GM19463 (cell line): ENCODE results near the gene KCNIP3.

Experiments
- ATAC-seq: cut with Tn5 transposase; IDR thresholded peaks from one replicate; pipeline ENCODE4 v1.9.1; 2021; ENCODE audit warnings: mild to moderate bottlenecking, moderate library complexity; ENCODE audit not compliant: unreplicated experiment

KCNIP3 gene

DNA sequence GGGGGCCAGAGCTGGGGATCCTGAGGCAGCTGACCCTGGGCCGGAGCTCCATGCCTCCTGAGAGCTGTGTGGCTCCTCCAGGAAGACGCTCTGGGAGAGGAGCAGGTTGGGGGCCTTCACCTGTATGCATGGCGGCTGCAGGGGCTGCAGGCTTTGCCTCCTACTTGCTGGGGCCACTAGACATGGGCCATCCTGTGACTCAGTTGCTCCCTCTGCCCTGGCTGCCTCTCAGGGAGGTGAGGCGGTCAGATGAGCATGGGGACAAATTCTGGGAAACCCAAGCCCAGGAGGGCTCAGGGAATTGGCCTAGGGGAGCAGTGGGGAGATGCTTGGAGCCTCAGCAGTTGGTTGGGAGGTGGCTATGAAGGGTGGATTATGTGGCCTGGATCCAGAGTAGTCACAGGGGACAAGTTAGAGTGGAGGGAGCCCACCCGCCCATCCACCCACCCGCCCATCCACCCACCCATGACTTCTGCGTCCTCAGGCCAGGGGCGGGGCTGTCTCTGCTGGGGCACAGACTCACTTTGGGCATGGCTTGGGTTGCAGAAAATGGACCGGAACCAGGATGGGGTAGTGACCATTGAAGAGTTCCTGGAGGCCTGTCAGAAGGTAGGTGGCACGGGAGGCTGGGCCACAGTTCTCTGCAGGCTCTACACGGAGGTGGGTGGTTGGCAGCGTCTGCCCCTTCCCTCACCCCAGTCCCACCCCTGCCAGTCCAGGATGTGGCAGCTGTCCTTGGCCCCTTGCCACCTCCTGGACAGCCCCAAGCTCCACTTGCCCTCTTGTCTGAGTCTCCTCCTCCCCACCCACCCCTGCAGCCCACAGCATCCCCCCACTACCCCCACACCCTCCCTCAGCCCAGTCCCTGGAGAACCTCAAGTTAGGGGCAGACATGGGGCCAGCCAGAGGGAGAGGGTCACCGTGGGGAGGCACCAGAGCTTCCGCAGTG, 85.8 kb downstream of the KCNIP3 start:
- ATAC-seq = no peak

DNA sequence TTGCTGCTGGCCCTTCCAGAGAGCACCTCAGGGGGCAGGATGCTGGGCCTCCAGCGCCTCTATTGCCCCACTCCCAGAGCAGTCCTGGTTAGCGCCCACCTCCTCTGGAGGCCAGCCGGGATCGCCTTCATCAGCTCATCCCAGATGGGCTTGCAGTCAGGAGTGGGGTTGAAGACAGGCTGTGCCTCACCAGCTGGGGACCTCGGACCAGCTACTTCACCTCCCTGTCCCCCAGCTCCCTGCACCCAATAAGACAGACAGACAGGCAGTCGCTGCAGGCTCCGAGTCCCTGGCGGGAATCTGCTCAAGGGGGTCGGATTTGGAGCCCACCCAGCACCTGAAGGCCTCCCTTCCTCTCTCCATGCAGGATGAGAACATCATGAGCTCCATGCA, 86.5 kb downstream of the KCNIP3 start:
- ATAC-seq = no peak

DNA sequence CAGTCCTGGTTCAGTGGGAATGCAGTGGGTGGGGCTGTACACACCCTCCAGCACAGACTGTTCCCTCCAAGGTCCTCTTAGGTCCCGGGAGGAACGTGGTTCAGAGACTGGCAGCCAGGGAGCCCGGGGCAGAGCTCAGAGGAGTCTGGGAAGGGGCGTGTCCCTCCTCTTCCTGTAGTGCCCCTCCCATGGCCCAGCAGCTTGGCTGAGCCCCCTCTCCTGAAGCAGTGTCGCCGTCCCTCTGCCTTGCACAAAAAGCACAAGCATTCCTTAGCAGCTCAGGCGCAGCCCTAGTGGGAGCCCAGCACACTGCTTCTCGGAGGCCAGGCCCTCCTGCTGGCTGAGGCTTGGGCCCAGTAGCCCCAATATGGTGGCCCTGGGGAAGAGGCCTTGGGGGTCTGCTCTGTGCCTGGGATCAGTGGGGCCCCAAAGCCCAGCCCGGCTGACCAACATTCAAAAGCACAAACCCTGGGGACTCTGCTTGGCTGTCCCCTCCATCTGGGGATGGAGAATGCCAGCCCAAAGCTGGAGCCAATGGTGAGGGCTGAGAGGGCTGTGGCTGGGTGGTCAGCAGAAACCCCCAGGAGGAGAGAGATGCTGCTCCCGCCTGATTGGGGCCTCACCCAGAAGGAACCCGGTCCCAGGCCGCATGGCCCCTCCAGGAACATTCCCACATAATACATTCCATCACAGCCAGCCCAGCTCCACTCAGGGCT, 87.9 kb downstream of the KCNIP3 start:
- ATAC-seq = no peak

DNA sequence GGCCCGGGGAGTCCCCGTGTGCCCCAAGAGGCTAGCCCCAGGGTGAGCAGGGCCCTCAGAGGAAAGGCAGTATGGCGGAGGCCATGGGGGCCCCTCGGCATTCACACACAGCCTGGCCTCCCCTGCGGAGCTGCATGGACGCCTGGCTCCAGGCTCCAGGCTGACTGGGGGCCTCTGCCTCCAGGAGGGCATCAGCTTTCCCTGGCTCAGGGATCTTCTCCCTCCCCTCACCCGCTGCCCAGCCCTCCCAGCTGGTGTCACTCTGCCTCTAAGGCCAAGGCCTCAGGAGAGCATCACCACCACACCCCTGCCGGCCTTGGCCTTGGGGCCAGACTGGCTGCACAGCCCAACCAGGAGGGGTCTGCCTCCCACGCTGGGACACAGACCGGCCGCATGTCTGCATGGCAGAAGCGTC, 88.4 kb downstream of the KCNIP3 start:
- ATAC-seq = no peak

DNA sequence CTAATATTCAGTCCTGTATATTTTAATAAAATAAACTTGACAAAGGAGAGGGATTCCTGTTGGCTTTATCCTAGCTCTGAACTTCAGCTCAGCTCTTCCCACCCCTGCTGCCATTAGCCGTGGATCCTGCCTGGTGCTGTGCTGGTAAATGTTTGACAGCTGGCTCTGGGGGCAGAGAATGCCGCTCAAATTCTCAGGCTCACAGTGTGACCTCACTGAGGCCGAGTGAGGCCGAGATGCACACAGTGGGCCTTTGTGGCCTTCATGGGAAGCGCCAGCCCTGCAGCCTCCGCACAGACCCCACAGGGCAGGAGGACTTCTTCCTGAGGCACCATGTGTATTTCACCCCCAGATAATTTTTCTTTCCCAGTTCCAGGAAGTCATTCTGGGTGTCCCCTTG, 88.9 kb downstream of the KCNIP3 start:
- ATAC-seq = no peak

DNA sequence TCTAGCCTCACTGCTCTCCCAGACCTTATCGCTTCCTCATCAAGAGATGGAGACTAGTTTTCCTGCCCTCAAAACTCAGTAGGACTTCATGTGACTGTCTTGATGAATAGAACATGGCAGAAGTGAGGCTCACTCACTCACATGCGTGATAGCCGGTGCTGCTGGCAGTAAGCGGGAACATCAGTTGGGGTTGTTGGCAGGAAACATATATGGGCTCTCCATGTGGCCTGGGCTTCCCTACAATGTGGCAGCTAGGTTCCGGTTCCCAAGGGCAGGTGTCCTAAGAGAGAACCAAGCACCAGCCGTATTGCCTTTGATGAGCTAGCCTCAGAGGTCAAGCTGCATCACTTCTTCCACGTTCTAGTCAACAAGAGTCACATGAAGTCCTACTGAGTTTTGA, 90.2 kb downstream of the KCNIP3 start:
- no peak for ATAC-seq

DNA sequence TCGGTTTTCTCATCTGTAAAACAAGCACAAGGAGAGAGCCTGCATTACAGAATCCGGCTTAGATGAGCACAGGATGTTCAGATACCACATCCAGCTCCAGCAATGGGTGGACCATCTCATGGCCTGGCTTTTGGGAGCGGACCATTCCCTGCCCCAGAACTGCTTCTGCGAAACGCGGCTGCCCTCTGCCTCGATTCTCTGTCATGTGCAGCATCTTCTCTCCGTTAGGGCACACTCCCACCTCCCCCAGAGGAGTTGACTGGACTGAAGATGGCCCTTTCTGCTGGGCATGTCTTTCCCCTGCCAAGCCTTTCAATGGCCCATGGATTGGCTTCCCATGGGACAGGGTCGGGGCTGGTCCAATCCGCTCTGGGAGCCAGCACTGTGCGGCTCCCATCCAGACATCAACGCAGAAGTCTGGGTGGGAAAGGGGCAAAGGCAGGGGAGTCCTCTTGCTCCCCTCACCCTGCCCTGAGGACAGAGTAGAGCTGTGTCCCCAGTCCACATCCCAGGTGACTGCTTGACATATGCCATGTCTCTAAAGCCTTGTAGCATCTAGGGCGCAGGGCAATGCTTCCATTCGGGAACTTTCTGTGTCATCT, 91.0 kb downstream of the KCNIP3 start:
- ATAC-seq = no peak

DNA sequence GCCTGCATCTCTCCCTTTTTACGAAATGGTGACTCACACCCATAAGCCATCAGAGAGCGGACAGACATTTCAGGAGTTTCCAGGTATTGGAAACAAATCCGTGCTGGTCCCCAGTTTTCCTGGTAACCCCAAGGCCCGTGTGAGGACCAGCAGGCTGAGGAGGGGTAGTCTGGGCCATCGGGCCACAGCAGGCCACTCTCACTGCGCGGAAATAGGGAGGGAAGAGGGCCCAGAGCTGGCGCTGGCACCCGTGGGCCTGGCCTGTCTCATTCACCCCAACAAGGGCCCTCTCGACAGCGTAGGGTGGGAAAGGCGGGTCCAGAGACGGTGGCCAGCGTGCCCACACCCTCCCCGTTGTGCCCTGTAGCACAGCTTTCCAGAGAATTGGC, 91.7 kb downstream of the KCNIP3 start:
- ATAC-seq = no peak

DNA sequence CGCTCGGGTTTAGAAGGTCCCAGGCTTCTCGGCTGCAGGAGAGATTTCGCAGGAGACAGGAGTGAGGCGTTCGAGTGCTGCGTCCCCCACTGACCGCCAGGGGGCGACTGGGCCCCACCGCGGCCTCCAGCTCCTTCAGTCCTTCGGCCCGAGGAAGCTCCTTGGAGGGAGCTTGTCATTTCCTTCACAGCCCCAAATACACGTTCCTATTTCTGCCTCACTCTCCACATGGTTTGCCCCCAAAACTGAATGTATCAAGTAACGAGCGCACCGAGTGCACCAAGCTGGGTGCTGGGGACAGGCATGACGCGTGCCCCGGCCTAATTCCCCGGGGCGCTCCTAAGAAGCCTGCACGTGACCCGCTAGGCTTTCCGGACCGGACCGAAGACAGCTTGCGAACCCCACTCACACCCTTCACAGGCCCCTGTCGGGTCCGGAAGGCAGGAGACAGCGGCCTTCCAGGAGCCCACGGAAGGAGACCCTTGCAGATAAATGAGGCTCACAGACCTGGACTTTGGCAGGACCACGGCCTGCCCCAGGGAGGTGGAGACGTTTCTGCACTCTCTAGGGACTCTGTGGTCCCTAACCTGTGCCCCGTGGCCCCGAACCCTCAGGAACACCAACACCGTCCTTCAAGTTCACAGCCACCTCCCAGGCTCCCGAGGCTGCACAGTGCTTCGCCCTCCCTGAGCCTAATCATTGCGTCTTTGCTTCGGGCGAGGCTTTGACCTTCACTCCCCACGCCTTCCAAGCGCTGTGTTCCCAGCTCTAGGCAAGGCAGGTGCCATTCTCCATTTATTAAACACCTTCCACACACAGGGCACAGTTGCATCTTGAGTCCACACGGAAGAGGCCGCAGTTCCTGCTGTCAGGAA, 92.3 kb downstream of the KCNIP3 start:
- peak; percentile 86 for ATAC-seq

DNA sequence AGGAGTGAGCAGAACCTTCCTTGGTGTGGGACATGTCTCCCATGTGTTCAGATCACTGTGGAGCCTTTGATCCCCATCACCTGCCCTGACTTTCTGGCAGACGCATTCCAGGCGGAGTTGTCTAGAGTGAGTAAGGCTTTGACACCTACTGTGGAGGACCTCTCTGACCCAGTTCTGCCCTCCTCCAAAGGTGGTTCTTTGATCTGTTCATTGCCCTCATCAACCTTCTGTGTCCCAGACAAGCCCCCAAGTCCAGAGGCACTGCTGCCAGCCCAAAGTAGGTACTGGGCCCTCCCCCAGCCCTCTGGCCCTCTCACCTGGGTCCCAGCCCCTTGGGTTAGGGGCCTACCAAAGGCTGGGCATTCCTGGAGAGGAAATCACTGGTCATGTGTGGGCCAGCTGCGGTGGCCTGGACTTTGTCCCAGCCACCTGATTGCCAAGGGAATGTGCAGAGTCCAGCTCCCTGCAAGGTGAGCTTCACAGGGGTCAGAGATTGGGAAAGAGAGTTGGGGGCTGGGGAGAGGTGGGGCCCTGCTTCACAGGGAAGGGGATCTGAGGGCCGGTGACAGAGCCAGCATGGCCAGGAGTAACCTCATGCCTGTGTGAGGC, 93.2 kb downstream of the KCNIP3 start:
- ATAC-seq = no peak

DNA sequence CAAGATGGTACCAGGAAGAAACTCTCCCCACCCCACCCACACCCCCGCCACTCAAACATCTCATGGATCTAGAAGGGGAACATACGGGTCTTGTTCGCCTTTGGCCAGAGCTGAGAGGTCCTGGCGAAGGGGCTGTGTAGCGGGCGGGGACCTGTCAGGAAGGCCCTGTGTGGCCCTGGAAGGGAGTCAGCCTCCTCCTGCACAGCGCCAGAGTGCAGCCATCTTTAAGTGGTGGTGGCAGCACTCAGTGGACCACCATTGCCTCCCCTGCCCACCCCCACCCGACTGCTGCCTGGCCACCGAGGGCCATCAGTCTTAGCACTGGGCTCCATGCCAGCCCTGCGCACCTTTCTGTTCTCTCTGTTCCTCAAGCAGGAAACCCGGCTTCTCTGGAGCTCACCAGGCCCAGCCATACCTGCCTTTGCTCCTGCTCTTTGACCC, 93.8 kb downstream of the KCNIP3 start:
- ATAC-seq = no peak

DNA sequence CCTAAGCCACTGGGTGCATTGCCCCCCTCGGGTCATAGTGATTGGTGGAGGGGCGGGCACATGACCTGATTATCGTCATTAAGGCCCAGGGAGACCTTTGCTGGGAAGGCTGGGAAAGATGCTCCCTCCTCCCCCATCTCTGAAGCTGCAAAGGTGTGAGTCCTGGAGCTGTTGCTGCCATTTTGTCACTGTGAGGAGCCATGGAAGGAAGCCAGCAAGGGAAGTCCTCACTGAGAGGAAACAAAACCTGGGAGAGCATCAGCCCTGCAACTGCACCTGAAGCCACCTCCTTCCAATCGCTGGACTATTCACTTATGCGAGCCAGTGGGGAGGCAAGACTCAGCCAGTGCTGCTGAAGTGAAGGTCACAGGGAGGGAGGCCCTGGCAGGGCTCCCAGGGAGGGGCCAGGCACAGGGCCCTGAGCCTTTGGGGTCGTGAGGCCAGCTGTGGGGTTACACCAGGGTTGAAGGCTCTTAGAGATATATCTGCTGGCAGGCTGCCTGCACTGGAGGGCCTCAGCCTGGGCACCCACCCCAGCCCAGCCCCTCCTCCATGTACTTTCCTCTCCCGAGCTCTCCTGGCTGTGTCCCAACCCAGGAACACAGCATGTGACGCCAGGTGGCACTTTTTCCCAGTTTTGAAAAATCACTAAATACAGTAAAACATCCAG, 94.6 kb downstream of the KCNIP3 start:
- ATAC-seq = no peak

DNA sequence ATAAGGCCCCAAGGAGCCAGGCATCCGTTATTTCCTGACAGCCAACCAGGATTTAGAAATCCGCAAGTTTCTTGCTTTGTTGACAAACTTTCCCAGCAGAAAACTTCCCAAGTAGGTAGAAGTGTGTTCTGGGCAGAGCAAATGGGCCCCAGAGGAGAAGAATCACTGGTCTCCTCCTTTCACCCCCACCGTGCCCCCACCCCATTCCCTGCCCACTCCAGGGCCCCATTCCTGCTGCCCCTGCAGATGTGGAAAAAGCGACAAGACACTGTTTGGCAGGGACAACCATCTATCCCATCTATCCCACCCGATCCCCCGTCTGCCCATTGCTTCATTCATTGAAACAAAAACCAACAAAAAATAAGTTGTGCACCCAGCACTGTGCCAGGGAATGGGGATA, 95.2 kb downstream of the KCNIP3 start:
- ATAC-seq = no peak

DNA sequence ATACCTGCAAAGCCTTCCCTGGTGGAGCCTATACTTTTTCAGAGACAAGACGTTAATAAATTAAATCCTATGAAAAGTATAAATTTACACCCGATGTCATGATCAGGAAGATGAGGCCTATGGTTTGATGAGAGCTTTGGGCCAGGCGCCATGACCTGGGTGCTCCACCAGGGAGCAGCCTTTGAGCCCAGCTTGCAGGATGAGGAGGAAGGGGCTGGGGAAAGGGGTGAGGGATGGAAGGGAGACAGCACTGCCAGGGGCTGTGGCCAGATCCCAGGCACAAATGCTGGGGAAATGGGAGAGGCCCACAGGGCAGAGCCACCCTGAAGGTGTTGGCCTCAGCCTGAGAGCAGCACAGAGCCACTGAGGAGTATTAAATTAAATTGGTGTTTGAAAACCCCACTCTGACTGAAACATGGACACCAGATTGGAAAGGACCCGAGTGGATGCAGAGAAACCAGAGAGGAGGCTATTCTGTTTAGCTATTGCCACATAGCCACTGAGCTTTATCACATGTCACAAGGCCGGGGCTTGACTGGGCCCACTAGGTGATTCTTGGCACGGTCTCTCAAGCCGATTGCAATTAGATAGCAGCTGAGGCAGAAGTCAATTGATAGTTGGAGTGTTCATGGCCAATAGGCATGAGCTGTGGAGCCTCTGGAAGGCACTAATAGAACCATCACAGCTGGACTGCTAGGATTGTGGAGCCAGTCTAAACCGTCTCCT, 95.7 kb downstream of the KCNIP3 start:
- no peak for ATAC-seq

DNA sequence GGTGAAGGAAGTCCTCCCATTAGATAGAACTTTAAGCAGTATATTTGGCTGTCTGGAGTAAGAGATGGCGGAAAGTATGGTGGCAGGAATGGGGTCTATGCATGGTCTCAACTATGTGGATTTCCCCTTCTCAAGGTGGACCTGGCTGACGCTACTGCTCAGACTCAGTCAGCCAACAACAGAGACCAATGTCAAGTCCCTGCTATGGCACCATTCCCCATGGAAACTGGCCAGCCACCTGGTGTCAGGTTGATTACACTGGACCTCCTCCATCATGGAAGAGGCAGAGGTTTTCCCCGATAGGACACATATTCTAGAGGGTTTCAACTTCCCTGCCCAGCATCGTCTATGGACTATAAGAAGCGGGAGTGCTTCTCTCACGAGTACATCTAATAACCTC, 96.8 kb downstream of the KCNIP3 start:
- no peak for ATAC-seq

DNA sequence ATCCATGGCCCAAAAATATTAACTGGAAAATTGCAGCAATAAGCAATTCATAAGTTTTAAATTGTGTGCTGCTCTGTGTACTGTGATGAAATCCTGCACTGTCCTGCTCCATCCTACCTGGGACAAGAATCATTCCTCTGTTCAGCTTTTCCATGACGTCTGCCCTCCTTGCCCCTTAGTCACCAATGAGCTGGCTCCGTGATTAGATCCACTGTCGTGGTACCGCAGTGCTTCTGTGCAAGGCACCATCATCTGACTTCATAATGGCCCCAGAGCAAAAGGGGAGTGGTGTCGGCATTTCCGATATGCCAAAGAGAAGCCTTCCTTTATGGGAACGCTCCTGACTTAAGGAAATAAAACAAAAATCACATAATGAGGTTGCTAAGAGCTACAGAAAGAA, 101.9 kb downstream of the KCNIP3 start:
- ATAC-seq = no peak

DNA sequence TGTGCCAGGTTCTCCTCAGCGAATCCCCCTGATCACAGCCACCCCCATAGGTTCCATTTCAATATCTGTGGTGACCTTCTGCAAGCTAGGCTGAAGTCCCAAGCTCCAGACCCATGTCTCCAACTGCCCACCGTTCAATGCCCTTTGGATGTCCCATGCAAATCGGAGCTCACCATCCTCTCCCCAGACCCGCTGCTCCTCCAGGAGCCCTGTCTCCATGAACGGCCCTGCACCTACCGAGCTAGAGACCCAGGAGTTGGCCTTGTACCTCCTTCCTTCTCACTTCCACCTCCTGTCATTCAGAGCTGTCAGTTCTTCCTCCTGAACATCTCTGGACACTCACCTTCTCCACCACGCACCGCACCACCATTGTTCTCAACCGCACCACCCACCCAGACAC, 104.3 kb downstream of the KCNIP3 start:
- no peak for ATAC-seq

DNA sequence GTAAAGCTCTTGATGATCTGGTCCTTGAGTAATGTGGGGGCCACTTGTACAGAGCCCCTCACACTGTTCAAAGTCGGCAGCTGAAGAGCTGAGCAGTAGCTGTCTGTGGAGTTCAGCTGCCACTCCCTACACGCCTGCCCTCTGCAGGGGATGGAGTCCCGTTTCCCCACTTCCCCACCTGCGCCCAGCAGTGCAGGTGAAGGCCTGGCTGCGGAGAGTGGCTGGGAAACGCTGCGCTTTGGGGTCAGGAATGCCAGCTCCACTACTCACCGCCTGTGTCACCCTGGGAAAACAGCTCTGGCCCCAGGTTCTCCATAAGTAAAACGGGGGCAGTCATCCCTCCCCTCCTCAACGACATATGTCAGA, 104.8 kb downstream of the KCNIP3 start:
- ATAC-seq = peak; percentile 6
